PC-3 (cell line): ENCODE data around the gene RARRES2. TPM values are rescaled to one million over a fixed set of nuclear protein-coding genes. Genes with fewer than 3 reads are reported as not detected.

ENCODE experiments used
- ATAC-seq: fragments of 200-7000 bp; cut with Tn5 transposase; 2 replicates; pipeline ENCODE4 v1.9.1; 2020; ENCODE audit warnings: mild to moderate bottlenecking, moderate library complexity
- BruUV-seq: library from RNA; stranded (reverse); fragments of 400-500 nt; replicated peaks from 2 replicates; lab custom pipeline; 2021; lab: Mats Ljungman, UMichigan
- CTCF ChIA-PET: fragments of 300-600 bp; sonication (Branson Sonifier 250); formaldehyde crosslinking; loops from one replicate; lab custom pipeline; 2022; ENCODE audit warnings: antibody characterized with exemption; lab: Charles Lee
- POLR2A ChIA-PET: fragments of 300-600 bp; sonication (Branson Sonifier 250); formaldehyde crosslinking; loops from one replicate; lab custom pipeline; 2022; ENCODE audit warnings: antibody characterized with exemption; ENCODE audit not compliant: unreplicated experiment; lab: Charles Lee
- DNase-seq: peaks from one replicate; pipeline ENCODE4 v3.0.0-alpha.2; 2015
- H2AFZ ChIP-seq: fragments of 300-600 bp; sonication (generic); 2 replicates; pipeline ENCODE4 v1.6.0; 2016; ENCODE audit warnings: antibody characterized with exemption, low read length
- H3F3A ChIP-seq: fragments of 300-600 bp; sonication (generic); one replicate; pipeline ENCODE4 v1.6.0; 2017; ENCODE audit warnings: antibody characterized with exemption, low read length, control low read depth, mild to moderate bottlenecking; ENCODE audit not compliant: unreplicated experiment
- H3K27ac ChIP-seq: fragments of 300-600 bp; sonication (generic); 2 replicates; pipeline ENCODE4 v1.5.1; 2016; ENCODE audit warnings: mild to moderate bottlenecking, low read length
- H3K27me3 ChIP-seq: fragments of 300-600 bp; sonication (generic); 2 replicates; pipeline ENCODE4 v1.6.1; 2016; ENCODE audit warnings: low read length, mixed read lengths
- H3K36me3 ChIP-seq: fragments of 300-600 bp; sonication (generic); 2 replicates; pipeline ENCODE4 v1.6.1; 2016; ENCODE audit warnings: low read depth, mixed run types, low read length, mixed read lengths
- H3K4me1 ChIP-seq: fragments of 300-600 bp; sonication (generic); 2 replicates; pipeline ENCODE4 v1.5.1; 2016; ENCODE audit warnings: low read length; ENCODE audit not compliant: insufficient read depth
- H3K4me2 ChIP-seq: fragments of 300-600 bp; sonication (generic); 2 replicates; pipeline ENCODE4 v1.6.0; 2016; ENCODE audit warnings: low read length
- H3K4me3 ChIP-seq: fragments of 300-600 bp; sonication (generic); 2 replicates; pipeline ENCODE4 v1.5.1; 2016; ENCODE audit warnings: mild to moderate bottlenecking, low read length, mixed read lengths
- H3K79me2 ChIP-seq: fragments of 300-600 bp; sonication (generic); 2 replicates; pipeline ENCODE4 v1.6.1; 2017; ENCODE audit warnings: low read length, mixed read lengths
- H3K9ac ChIP-seq: fragments of 300-600 bp; sonication (generic); 2 replicates; pipeline ENCODE4 v1.6.0; 2016; ENCODE audit warnings: mild to moderate bottlenecking, low read length
- H3K9me2 ChIP-seq: fragments of 300-600 bp; sonication (generic); replicated peaks from 2 replicates; pipeline ENCODE4 v1.6.1; 2016; ENCODE audit warnings: mixed run types, low read length, mixed read lengths
- H3K9me3 ChIP-seq: fragments of 300-600 bp; sonication (generic); 2 replicates; pipeline ENCODE4 v1.6.1; 2016; ENCODE audit warnings: low read length, mixed read lengths
- H4K20me1 ChIP-seq: fragments of 300-600 bp; sonication (generic); 2 replicates; pipeline ENCODE4 v1.6.1; 2016; ENCODE audit warnings: low read length, mixed read lengths
- EZH2 ChIP-seq: fragments of 300-600 bp; sonication (generic); IDR thresholded peaks from one replicate; pipeline ENCODE4 v1.6.1; 2017; ENCODE audit warnings: antibody characterized with exemption, mild to moderate bottlenecking, low read length; ENCODE audit not compliant: unreplicated experiment
- EZH2phosphoT487 ChIP-seq: fragments of 300-600 bp; sonication (generic); IDR thresholded peaks from 2 replicates; pipeline ENCODE4 v1.6.1; 2018; ENCODE audit warnings: mild to moderate bottlenecking, antibody characterized with exemption, low read length, borderline replicate concordance
- intact Hi-C: fragments of 100-400 bp; cut with micrococcal nuclease; formaldehyde crosslinking; loops from 2 replicates; pipeline ENCODE4 v1.9.0; 2023
- total RNA-seq: library from RNA; depleted of rRNA; stranded (reverse); fragments of >200 nt; gene quantifications from 2 replicates; pipeline ENCODE4 v1.2.3, GENCODE V29; 2014
- TF ChIP-seq, protein P1 (sequence below): fragments of 300-600 bp; sonication (generic); conservative IDR thresholded peaks from 2 replicates; pipeline ENCODE4 v1.5.1; 2017; ENCODE audit warnings: antibody characterized with exemption, low read depth, mild to moderate bottlenecking, low read length

RARRES2 gene
- total RNA-seq, 1 experiment from 2014 or later, result 1.6 TPM

- H3K4me1 ChIP-seq, result peaks cover 25% of the 10 kb centered on the region
- H3K27me3 ChIP-seq, result no peaks in the 10 kb centered on the region
- ATAC-seq (peak; percentile 4), DNase-seq (no peak)
- H3K4me3 ChIP-seq, result peak overlapping the region; percentile 87
- peak overlapping the region; percentile 94 for H3K4me2 ChIP-seq
- TF ChIP-seq, protein P1, sequence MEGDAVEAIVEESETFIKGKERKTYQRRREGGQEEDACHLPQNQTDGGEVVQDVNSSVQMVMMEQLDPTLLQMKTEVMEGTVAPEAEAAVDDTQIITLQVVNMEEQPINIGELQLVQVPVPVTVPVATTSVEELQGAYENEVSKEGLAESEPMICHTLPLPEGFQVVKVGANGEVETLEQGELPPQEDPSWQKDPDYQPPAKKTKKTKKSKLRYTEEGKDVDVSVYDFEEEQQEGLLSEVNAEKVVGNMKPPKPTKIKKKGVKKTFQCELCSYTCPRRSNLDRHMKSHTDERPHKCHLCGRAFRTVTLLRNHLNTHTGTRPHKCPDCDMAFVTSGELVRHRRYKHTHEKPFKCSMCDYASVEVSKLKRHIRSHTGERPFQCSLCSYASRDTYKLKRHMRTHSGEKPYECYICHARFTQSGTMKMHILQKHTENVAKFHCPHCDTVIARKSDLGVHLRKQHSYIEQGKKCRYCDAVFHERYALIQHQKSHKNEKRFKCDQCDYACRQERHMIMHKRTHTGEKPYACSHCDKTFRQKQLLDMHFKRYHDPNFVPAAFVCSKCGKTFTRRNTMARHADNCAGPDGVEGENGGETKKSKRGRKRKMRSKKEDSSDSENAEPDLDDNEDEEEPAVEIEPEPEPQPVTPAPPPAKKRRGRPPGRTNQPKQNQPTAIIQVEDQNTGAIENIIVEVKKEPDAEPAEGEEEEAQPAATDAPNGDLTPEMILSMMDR, result no peak
- TF ChIP-seq EZH2phosphoT487 (no peak), EZH2 (no peak)
- H3K9me3 ChIP-seq, result no peaks in the 10 kb centered on the region
- peak overlapping the region; percentile 92 for H3K9ac ChIP-seq
- no peak overlapping the region for H2AFZ ChIP-seq
- ChIA-PET CTCF (no interaction called here), POLR2A (interaction anchor here (0.8 kb wide), 1 partner anchor 510 kb away, joined by 4 read pairs; no protein-coding TSS in a partner anchor)
- peak overlapping the region; percentile 83; the same call in 1 of the 2 replicates for H3K27ac ChIP-seq
- intact Hi-C loops, result loop anchor here (1.0 kb wide), 1 partner anchor 8 kb away; no protein-coding TSS in a partner anchor
- no peaks in the 10 kb centered on the region for H3F3A ChIP-seq
- H3K9me2 ChIP-seq, result no peaks in the 10 kb centered on the region
- no peaks in the 10 kb centered on the region for H3K36me3 ChIP-seq
- peaks cover 52% of the 10 kb centered on the region for H3K79me2 ChIP-seq
- BruUV-seq, result no TSS peak
- H4K20me1 ChIP-seq, result 0 out of 2 replicates have a peak, but pooled peaks cover 11% of the 10 kb centered on the region
Observed at GRCh38 chr7:150369748-150370501, 28.5 kb upstream of the RARRES2 start.

- Histone ChIP-seq H3K9ac (peak overlapping the region; percentile 92), H3K79me2 (peaks cover 52% of the 10 kb centered on the region)
- CTCF ChIA-PET, result interaction anchor here (0.6 kb wide), 1 partner anchor 13 kb away, joined by 3 read pairs; no protein-coding TSS in a partner anchor
Observed at GRCh38 chr7:150368884-150369747, 27.7 kb upstream of the RARRES2 start.

More at GRCh38 chr7:150368884-150369747, 27.7 kb upstream of the RARRES2 start:
- TF ChIP-seq, protein P1, result no peak
- no peak for TF ChIP-seq EZH2
- no peak for TF ChIP-seq EZH2phosphoT487
- H3K27ac ChIP-seq, result peak overlapping the region; percentile 83
- H3K4me2 ChIP-seq, result peak overlapping the region; percentile 94
- H3K9me2 ChIP-seq, result no peaks in the 10 kb centered on the region
- BruUV-seq, result TSS peak; percentile 33
- peak; percentile 52 for DNase-seq
- no peaks in the 10 kb centered on the region for H3K9me3 ChIP-seq
- ATAC-seq, result peak; percentile 49
- H3F3A ChIP-seq, result no peaks in the 10 kb centered on the region
- H3K27me3 ChIP-seq, result no peaks in the 10 kb centered on the region
- intact Hi-C loops, result loop anchor here (1.0 kb wide), 1 partner anchor 9 kb away; no protein-coding TSS in a partner anchor
- POLR2A ChIA-PET, result interaction anchor here (0.6 to 0.8 kb wide), 5 partner anchors 13 to 509 kb away, joined by 3 to 6 read pairs (median 4); partner anchors contain the start of gene ACTR3C
- peak overlapping the region; percentile 71 for H2AFZ ChIP-seq
- H3K36me3 ChIP-seq, result no peaks in the 10 kb centered on the region
- peaks cover 25% of the 10 kb centered on the region for H3K4me1 ChIP-seq
- peak overlapping the region; percentile 87 for H3K4me3 ChIP-seq
- 0 out of 2 replicates have a peak, but pooled peaks cover 11% of the 10 kb centered on the region for H4K20me1 ChIP-seq
